SH-SY5Y (cell line): ENCODE results near the gene TEX12.

Experiments
- GATA2 ChIP-seq: IDR thresholded peaks from 2 replicates; pipeline ENCODE4 v1.6.1; 2011; ENCODE audit warnings: mild to moderate bottlenecking, low read depth, low read length
- GATA3 ChIP-seq: IDR thresholded peaks from 2 replicates; pipeline ENCODE4 v1.6.1; 2011; ENCODE audit warnings: low read depth, mild to moderate bottlenecking, low read length, moderate library complexity

GRCh38 chr11:112216561-112217105 lies 49.5 kb downstream of the TEX12 start:
- TF ChIP-seq GATA2 (no peak), GATA3 (no peak)
